ENCODE data around the gene ARHGEF26.

ARHGEF26 gene

DNA sequence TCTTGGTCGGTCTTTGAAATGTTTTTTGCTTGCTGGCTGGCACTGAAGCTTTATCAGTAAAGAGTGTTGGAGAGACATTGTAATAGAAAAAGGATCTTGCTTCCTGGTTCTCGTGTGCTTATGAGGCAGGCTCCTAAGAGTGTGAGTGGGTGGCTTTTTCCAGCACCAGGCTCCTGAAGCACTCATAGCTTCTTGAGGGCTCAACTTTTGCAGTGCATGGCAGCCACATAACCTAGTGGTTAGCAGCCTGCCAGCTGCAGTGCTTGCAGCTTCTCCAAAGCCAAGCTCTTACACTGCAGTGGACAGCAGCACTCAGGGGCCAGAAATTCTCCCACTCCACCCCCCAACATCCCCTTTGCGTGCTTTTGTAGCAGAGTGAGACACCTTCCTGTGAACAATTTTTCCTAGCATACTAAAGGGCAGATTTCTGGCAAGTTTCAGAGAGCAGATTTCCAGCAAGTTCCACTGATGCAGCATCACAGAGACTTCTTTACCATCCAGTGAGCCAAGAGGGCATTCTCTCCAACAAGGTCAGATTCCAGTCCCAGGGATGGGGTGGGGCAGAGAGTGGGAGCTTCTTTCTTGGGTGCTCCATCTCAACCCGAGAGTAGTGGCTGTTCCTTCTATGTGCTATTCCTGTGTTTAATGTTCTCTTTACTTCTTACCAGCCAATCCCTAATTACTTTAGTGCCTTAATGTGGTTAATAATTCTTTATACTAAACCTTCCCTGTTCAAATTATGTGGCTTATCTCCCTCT, 15.8 kb upstream of the ARHGEF26 start:
- TF ChIP-seq, protein P1, sequence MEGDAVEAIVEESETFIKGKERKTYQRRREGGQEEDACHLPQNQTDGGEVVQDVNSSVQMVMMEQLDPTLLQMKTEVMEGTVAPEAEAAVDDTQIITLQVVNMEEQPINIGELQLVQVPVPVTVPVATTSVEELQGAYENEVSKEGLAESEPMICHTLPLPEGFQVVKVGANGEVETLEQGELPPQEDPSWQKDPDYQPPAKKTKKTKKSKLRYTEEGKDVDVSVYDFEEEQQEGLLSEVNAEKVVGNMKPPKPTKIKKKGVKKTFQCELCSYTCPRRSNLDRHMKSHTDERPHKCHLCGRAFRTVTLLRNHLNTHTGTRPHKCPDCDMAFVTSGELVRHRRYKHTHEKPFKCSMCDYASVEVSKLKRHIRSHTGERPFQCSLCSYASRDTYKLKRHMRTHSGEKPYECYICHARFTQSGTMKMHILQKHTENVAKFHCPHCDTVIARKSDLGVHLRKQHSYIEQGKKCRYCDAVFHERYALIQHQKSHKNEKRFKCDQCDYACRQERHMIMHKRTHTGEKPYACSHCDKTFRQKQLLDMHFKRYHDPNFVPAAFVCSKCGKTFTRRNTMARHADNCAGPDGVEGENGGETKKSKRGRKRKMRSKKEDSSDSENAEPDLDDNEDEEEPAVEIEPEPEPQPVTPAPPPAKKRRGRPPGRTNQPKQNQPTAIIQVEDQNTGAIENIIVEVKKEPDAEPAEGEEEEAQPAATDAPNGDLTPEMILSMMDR (IDR thresholded peaks at IDR 0.05; ENCODE audit: low read depth, low read length) = no peak
- no peak for TF ChIP-seq MYC (IDR thresholded peaks at IDR 0.05; ENCODE audit: low read depth, low read length)
- TF ChIP-seq, protein P2, sequence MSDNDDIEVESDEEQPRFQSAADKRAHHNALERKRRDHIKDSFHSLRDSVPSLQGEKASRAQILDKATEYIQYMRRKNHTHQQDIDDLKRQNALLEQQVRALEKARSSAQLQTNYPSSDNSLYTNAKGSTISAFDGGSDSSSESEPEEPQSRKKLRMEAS (IDR thresholded peaks at IDR 0.05; ENCODE audit: low read depth, low read length) = no peak
- no peak for TF ChIP-seq POLR2A (IDR thresholded peaks at IDR 0.05; ENCODE audit: extremely low read depth, insufficient read length)
- no peak overlapping the region for H3K4me3 ChIP-seq (ENCODE audit: low read depth, low read length)
- DNase-seq (ENCODE audit: low read depth) = no peak

DNA sequence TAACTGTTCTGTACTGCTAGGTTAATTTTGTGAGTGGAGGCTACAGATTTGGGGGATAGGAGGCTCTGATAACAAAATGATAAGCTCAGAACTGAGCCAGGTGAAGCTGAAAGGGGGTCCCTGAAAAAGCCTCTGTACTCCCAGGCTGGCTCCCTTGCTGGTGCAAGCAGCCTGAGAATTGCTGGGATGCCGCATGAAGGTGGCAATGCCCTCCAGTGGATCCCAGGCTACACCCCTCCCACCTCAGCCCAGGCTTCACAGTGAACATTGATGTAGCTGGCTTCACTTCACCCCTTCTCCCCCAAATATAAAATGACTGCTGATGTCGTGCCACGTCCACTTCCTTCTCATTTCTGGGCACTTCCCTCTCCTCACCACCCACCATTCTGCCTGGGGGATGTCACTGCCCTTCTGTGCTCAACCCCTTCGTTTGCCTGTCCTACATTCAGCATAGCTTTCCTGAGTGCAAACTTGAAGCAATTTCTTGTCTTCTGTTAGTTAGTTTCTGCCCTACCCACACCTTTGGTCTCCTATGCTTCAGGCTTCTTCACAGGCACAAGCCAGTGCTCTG, 9.7 kb upstream of the ARHGEF26 start:
- H3K4me3 ChIP-seq (ENCODE audit: low read depth, low read length) = no peak overlapping the region
- TF ChIP-seq, protein P2 (IDR thresholded peaks at IDR 0.05; ENCODE audit: low read depth, low read length) = no peak
- TF ChIP-seq, protein P1 (IDR thresholded peaks at IDR 0.05; ENCODE audit: low read depth, low read length) = no peak
- no peak for TF ChIP-seq POLR2A (IDR thresholded peaks at IDR 0.05; ENCODE audit: extremely low read depth, insufficient read length)
- no peak for TF ChIP-seq MYC (IDR thresholded peaks at IDR 0.05; ENCODE audit: low read depth, low read length)
- DNase-seq (ENCODE audit: low read depth) = no peak

DNA sequence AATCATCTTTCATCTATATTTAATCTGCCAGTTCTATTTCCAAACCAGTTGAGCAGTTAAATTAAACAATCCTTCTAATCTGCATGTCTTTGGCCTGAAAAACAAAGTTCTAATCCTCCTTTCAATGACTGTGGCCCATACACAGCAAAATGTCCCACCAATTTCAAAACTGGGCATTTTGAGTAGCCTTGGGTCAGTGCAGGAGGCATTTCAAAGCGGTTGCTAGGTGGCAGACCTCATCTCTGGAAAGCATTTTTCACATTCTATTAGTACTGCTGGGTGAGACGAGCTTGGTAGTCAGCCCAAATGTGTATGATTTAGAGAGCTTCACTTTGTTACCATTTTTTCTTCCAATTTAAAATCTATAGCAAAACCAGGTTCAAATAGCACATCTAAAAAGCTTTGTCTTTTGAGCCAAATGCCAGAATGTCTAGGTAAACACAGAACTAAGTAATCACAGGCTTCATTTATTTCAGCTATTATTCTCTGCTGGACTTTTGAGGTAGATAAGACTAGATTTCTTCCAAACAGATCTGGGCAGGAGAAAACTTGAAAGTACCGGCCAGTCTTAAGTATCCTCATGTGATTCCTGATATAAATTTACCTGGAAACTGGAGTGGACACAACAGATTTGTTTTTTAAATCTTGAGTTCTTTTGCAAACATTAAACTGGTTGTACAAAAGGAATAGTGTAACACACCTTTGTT, 8.9 kb upstream of the ARHGEF26 start:
- no peak overlapping the region for H3K4me3 ChIP-seq (ENCODE audit: low read depth, low read length)
- TF ChIP-seq MYC (IDR thresholded peaks at IDR 0.05; ENCODE audit: low read depth, low read length) (no peak), POLR2A (IDR thresholded peaks at IDR 0.05; ENCODE audit: extremely low read depth, insufficient read length) (no peak)
- TF ChIP-seq, protein P2 (IDR thresholded peaks at IDR 0.05; ENCODE audit: low read depth, low read length) = no peak
- TF ChIP-seq, protein P1 (IDR thresholded peaks at IDR 0.05; ENCODE audit: low read depth, low read length) = no peak
- no peak for DNase-seq (ENCODE audit: low read depth)

DNA sequence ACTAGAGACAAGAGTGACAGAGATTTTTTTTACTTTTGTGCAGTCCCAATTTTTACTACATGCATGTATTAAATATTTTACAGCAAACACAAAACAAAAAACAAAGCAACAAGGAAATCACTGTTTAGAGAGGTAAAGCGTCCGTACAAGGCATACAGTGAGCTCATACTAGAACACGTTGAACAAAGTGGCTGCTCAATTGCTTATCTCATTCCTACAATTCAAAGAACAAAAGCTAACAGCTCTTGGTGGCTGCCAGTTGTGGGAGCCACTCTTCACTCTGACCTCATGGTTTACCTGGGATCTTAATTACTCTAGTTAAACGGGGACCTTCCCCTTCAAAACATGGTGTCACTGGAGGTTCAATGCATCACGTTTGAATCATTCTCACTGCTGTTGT, 7.6 kb upstream of the ARHGEF26 start:
- TF ChIP-seq, protein P1 (IDR thresholded peaks at IDR 0.05; ENCODE audit: low read depth, low read length) = no peak
- TF ChIP-seq MYC (IDR thresholded peaks at IDR 0.05; ENCODE audit: low read depth, low read length) (no peak), POLR2A (IDR thresholded peaks at IDR 0.05; ENCODE audit: extremely low read depth, insufficient read length) (no peak)
- TF ChIP-seq, protein P2 (IDR thresholded peaks at IDR 0.05; ENCODE audit: low read depth, low read length) = no peak
- DNase-seq (ENCODE audit: low read depth) = no peak
- H3K4me3 ChIP-seq (ENCODE audit: low read depth, low read length) = no peak overlapping the region

DNA sequence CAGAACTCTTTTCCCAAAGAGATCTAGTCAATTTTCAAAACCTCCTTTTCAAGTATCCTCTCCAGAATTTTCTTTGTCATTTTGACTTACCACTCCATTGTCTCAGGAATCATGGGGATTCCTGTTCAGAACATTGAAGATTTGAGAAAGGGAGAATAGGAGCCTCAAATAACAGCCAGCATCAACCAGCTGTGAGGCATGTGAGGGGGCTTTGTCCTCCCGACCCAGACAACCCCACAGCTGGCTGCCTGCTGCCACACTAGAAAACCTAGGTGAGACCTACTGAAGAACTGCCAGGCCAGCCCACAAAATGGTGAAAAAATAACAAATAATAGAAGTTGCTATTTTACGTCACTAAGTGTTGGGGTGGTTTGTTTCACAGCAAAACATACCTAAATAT, 5.9 kb upstream of the ARHGEF26 start:
- H3K4me3 ChIP-seq (ENCODE audit: low read depth, low read length) = no peak overlapping the region
- TF ChIP-seq, protein P2 (IDR thresholded peaks at IDR 0.05; ENCODE audit: low read depth, low read length) = no peak
- no peak for DNase-seq (ENCODE audit: low read depth)

DNA sequence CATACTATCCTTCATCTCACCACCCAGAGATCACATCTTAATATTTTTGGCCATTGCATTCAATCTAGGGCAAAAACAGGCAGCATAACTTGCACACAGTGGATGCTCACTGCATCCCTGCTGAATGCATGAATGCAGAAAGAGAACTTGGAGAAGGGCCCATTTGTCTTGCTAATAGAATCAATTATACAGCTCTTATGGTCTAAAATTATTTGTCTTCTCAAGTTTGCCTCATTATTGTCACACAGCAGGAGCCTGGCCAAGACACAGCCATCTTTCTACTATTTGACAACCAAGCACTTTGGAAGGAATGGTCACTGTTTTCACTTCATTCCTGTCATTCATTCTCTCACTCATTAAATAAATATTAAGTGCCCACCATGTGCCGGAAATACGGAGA, 1.2 kb upstream of the ARHGEF26 start:
- DNase-seq (ENCODE audit: low read depth) = no peak
- H3K4me3 ChIP-seq (ENCODE audit: low read depth, low read length) = no peak overlapping the region
- TF ChIP-seq, protein P2 (IDR thresholded peaks at IDR 0.05; ENCODE audit: low read depth, low read length) = no peak
